Heart left ventricle (tissue), 13 donors: ENCODE measurements around the gene AFF3.

Experiments used
- CTCF ChIP-seq, 12 donors: fragments of 200-600 bp; sonication (generic) in 4 of 12; IDR thresholded peaks; one replicate each; pipeline versions ENCODE4 v1.5.0 to v1.8.0; 2018 to 2022; ENCODE audit warnings: antibody characterized with exemption in 12 of 12, mild to moderate bottlenecking in 5 of 12
- POLR2A ChIP-seq, 2 donors: fragments of 450-650 bp; IDR thresholded peaks; one replicate each; pipeline ENCODE4 v1.6.1; 2017; ENCODE audit warnings: antibody characterized with exemption in 2 of 2, mild to moderate bottlenecking in 2 of 2, moderate library complexity in 2 of 2
- donor health status: ischemic (EF 13 %, LVEDD 7.1; RV severe dilation, severe dysfunction).
- donor health status: DM: no; HTN: yes; CAD: no.
- donor health status: DM: no; HTN: no; CAD: no.
- donor health status: ischemic (EF 25% LVEDD 6.9; RV normal size, moderate dysfunction).
- donor health status: ischemic (EF 25% LVEDD 5.7; RV mildly dilated, moderate dysfunction).
- donor health status: ischemic (EF 35%, LVEDD 5.7; RV mildly dilated, moderate dysfunction).
- donor health status: nonischemic (EF 11% LVEDD 7.7; RV severe dilation, severe dysfunction).
- donor health status: DM: yes; HTN: yes; CAD: no.
- donor health status: PGD.
- donor health status: ischemic (EF 29% LVEDD 5.4; RV normal size, mild dysfunction).
- donor health status: nonischemic (EF 23%, LVEDD 6.1; RV moderate dilation, normal function).

DNA sequence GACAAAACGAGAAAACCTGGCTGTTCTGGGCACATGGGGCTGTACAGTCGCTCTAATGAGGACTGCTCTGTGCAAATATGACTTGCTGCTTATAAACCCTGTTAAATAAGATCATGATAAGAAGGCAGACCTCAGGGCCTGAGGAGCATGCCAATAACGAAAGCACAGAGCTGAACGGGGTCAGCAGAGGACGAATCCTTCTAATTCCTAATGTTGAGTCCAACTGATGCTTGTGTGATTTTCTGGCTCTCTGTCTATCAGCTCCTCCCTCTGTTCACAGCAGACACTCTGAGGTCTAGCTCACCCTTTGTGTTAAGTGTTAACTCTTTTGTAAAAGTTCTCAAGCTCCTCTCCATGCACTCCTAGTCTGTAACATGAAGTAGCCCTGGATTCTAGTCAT is 485.4 kb downstream of the AFF3 start:
- TF ChIP-seq CTCF (IDR thresholded peaks at IDR 0.05) (no peak), POLR2A (IDR thresholded peaks at IDR 0.05) (no peak)
